ENCODE results near the gene MMAA.
"Not testable (repeated sequence)": the region's sequence is repeated elsewhere in the genome, so short reads cannot be mapped to it uniquely, and the experiment has no call there.

The MMAA gene

GRCh38 chr4:145635630-145636029 is 16.4 kb downstream of the MMAA start:
- DNase-seq = no peak

- DNase-seq = no peak
Observed at GRCh38 chr4:145639186-145639698, 20.1 kb downstream of the MMAA start.

GRCh38 chr4:145640236-145640635 is 21.1 kb downstream of the MMAA start:
- DNase-seq = not testable (repeated sequence)

- DNase-seq = no peak
Observed at GRCh38 chr4:145643295-145643694, 24.1 kb downstream of the MMAA start.

- DNase-seq = no peak
Observed at GRCh38 chr4:145644699-145645098, 25.5 kb downstream of the MMAA start.

- DNase-seq = no peak
Observed at GRCh38 chr4:145656156-145656555, 37.0 kb downstream of the MMAA start.

GRCh38 chr4:145660064-145660463 is 40.9 kb downstream of the MMAA start:
- no peak for DNase-seq

GRCh38 chr4:145663194-145663593 is 44.0 kb downstream of the MMAA start:
- no peak for DNase-seq

- DNase-seq = no peak
Observed at GRCh38 chr4:145665773-145666172, 46.6 kb downstream of the MMAA start.

- no peak for DNase-seq
Observed at GRCh38 chr4:145670422-145670821, 51.2 kb downstream of the MMAA start.

- DNase-seq = no peak
Observed at GRCh38 chr4:145679520-145679919, 60.3 kb downstream of the MMAA start.

GRCh38 chr4:145679991-145680455 is 60.8 kb downstream of the MMAA start, which contains the start of gene C4orf51:
Gene C4orf51 (plus strand): TSS chr4:145680146. CDS start chr4:145680204, 58 bp downstream.
- no peak for DNase-seq

GRCh38 chr4:145680902-145681301 is 61.7 kb downstream of the MMAA start:
- no peak for DNase-seq

GRCh38 chr4:145681518-145681917 is 62.3 kb downstream of the MMAA start:
- no peak for DNase-seq

GRCh38 chr4:145681956-145682355 is 62.8 kb downstream of the MMAA start:
- DNase-seq = no peak

- no peak for DNase-seq
Observed at GRCh38 chr4:145686991-145687390, 67.8 kb downstream of the MMAA start.

GRCh38 chr4:145690610-145691009 is 71.4 kb downstream of the MMAA start:
- DNase-seq = no peak

GRCh38 chr4:145691416-145691815 is 72.2 kb downstream of the MMAA start:
- DNase-seq = not testable (repeated sequence)

GRCh38 chr4:145694929-145695328 is 75.7 kb downstream of the MMAA start:
- no peak for DNase-seq

- no peak for DNase-seq
Observed at GRCh38 chr4:145697332-145697731, 78.1 kb downstream of the MMAA start.

- DNase-seq = no peak
Observed at GRCh38 chr4:145698507-145698906, 79.3 kb downstream of the MMAA start.

- no peak for DNase-seq
Observed at GRCh38 chr4:145703850-145704497, 84.8 kb downstream of the MMAA start.

GRCh38 chr4:145709336-145709735 is 90.2 kb downstream of the MMAA start:
- DNase-seq = no peak
